Vagina (tissue), 2 donors: ENCODE measurements around the gene ORAI2.

ENCODE experiments used
- POLR2A ChIP-seq, 2 donors: fragments of 450-650 bp; IDR thresholded peaks; one replicate each; pipeline ENCODE4 v1.6.1; 2017; ENCODE audit warnings: antibody characterized with exemption in 2 of 2, mild to moderate bottlenecking in 2 of 2, moderate library complexity in 2 of 2
- TF ChIP-seq, protein P1 (sequence below), 3 experiments: fragments of 450-650 bp in 2 of 3; fragments of 200-600 bp in 1 of 3; sonication (generic) in 1 of 3; IDR thresholded peaks; one replicate each; pipeline ENCODE4 v1.5.1; 2017 to 2019; ENCODE audit warnings: antibody characterized with exemption in 3 of 3, mild to moderate bottlenecking in 2 of 3, moderate library complexity in 2 of 3

DNA sequence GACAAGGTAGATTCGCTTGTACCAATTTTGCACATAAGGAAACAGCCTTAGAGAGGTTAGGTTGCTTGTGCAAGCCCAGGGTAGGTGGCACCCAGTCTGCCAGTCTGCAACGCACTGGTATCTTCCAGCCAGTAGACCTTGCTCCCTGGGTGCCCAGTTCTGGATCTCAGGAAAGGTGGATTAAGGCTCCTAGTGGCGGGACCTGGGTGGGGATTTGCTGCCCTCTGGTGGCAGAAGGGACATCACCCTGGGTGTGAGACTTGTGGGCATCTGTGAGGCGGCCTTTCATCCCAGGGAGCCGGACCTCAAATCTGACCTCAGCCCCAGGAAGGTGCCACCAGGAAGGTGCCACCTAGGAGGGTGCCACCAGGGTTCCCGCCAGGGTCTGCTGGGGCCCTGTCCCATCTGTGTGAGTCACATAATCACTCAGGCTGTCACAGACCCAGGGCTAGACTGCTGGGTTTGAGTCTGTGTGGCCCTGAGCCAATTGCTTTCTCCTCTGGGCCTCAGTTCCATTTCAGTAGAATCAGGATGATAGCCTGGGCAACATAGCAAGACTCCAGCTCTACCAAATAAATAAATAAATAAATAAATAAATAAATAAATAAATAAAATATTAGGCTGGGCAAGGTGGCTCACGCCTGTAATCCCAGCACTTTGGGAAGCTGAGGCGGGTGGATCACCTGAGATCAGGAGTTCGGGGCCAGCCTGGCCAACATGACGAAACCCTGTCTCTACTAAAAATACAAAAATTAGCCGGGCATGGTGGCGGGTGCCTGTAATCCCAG is 42.5 kb upstream of the ORAI2 start:
- TF ChIP-seq, protein P1, sequence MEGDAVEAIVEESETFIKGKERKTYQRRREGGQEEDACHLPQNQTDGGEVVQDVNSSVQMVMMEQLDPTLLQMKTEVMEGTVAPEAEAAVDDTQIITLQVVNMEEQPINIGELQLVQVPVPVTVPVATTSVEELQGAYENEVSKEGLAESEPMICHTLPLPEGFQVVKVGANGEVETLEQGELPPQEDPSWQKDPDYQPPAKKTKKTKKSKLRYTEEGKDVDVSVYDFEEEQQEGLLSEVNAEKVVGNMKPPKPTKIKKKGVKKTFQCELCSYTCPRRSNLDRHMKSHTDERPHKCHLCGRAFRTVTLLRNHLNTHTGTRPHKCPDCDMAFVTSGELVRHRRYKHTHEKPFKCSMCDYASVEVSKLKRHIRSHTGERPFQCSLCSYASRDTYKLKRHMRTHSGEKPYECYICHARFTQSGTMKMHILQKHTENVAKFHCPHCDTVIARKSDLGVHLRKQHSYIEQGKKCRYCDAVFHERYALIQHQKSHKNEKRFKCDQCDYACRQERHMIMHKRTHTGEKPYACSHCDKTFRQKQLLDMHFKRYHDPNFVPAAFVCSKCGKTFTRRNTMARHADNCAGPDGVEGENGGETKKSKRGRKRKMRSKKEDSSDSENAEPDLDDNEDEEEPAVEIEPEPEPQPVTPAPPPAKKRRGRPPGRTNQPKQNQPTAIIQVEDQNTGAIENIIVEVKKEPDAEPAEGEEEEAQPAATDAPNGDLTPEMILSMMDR (IDR thresholded peaks at IDR 0.05), result peak; percentile 67 to 83 (median 77)
- no peak for TF ChIP-seq POLR2A (IDR thresholded peaks at IDR 0.05)
